Naive thymus-derived CD4-positive, alpha-beta T cell (primary cell): Measurements from ENCODE around the gene MYLK4. TPM values are rescaled to one million over a fixed set of nuclear protein-coding genes. Genes with fewer than 3 reads are reported as not detected.
A peak's percentile ranks its signal among the peaks of the same experiment; 100 is the strongest.

Experiments
- ATAC-seq: fragments of 150-1000 bp; cut with Tn5 transposase; 2 replicates; pipeline ENCODE4 v1.10.0; 2021; ENCODE audit warnings: mild to moderate bottlenecking, moderate library complexity
- CTCF ChIA-PET: fragments of 350-600 bp; sonication (Branson Sonifier 250); formaldehyde crosslinking; loops from one replicate; lab custom pipeline; 2021; ENCODE audit warnings: antibody characterized with exemption; lab: Charles Lee
- POLR2A ChIA-PET: fragments of 350-600 bp; sonication (Branson Sonifier 250); formaldehyde crosslinking; loops from one replicate; lab custom pipeline; 2021; ENCODE audit warnings: antibody characterized with exemption, inconsistent platforms; lab: Charles Lee
- DNase-seq, 9 donors: peaks; one replicate each; pipeline versions ENCODE4 v3.0.0 to v3.0.0-alpha.2; 2020 to 2022; ENCODE audit warnings: mixed read lengths in 1 of 9
- H3K27ac ChIP-seq: one replicate; pipeline ENCODE4 v1.7.0; 2013; ENCODE audit warnings: mild to moderate bottlenecking, low read depth, low read length, moderate library complexity
- H3K27me3 ChIP-seq, 2 donors: one replicate each; pipeline ENCODE4 v1.7.0; 2013; ENCODE audit warnings: low read length in 2 of 2, mild to moderate bottlenecking in 2 of 2, moderate library complexity in 2 of 2; ENCODE audit not compliant: control insufficient read depth in 2 of 2, insufficient read depth in 2 of 2
- H3K36me3 ChIP-seq, 3 experiments: 1 replicate in 2 of 3; 2 replicates in 1 of 3; pipeline ENCODE4 v1.7.0; 2013; ENCODE audit warnings: low read length in 3 of 3, mild to moderate bottlenecking in 3 of 3, moderate library complexity in 1 of 3; ENCODE audit not compliant: insufficient read depth in 3 of 3, control insufficient read depth in 2 of 3
- H3K4me1 ChIP-seq, 2 donors: one replicate each; pipeline ENCODE4 v1.7.0; 2013; ENCODE audit warnings: low read length in 2 of 2, mild to moderate bottlenecking in 2 of 2, moderate library complexity in 1 of 2; ENCODE audit not compliant: control insufficient read depth in 2 of 2, insufficient read depth in 2 of 2
- H3K4me3 ChIP-seq: 2 replicates; pipeline ENCODE4 v1.7.0; 2013; ENCODE audit warnings: mild to moderate bottlenecking, low read length
- H3K9me3 ChIP-seq, 3 experiments: 1 replicate in 2 of 3; 2 replicates in 1 of 3; pipeline ENCODE4 v1.7.0; 2013; ENCODE audit warnings: low read length in 3 of 3; ENCODE audit not compliant: control insufficient read depth in 2 of 3
- H3K27ac Mint-ChIP-seq, 9 donors: one replicate each; pipeline ENCODE4 v1.8.0; 2020 to 2022; ENCODE audit warnings: mixed read lengths in 9 of 9, mild to moderate bottlenecking in 8 of 9, moderate library complexity in 5 of 9, inconsistent platforms in 2 of 9
- H3K27me3 Mint-ChIP-seq, 5 donors: one replicate each; pipeline ENCODE4 v1.8.0; 2021 to 2022; ENCODE audit warnings: mixed read lengths in 5 of 5, mild to moderate bottlenecking in 1 of 5
- H3K36me3 Mint-ChIP-seq, 5 donors: one replicate each; pipeline ENCODE4 v1.8.0; 2020 to 2022; ENCODE audit warnings: mixed read lengths in 5 of 5, mild to moderate bottlenecking in 3 of 5, inconsistent platforms in 1 of 5
- H3K4me1 Mint-ChIP-seq, 7 donors: one replicate each; pipeline ENCODE4 v1.8.0; 2020 to 2022; ENCODE audit warnings: mixed read lengths in 7 of 7, mild to moderate bottlenecking in 3 of 7, inconsistent platforms in 1 of 7
- H3K4me3 Mint-ChIP-seq, 10 donors: one replicate each; pipeline ENCODE4 v1.8.0; 2020 to 2022; ENCODE audit warnings: mild to moderate bottlenecking in 10 of 10, mixed read lengths in 10 of 10, moderate library complexity in 6 of 10, inconsistent platforms in 2 of 10
- H3K9me3 Mint-ChIP-seq, 11 donors: one replicate each; pipeline ENCODE4 v1.8.0; 2020 to 2022; ENCODE audit warnings: mixed read lengths in 11 of 11, mild to moderate bottlenecking in 4 of 11, inconsistent platforms in 1 of 11, moderate library complexity in 1 of 11
- intact Hi-C, 2 donors: fragments of 100-400 bp; cut with micrococcal nuclease; formaldehyde crosslinking; loops; one replicate each; pipeline ENCODE4 v1.15.1; 2023
- polyA plus RNA-seq, 2 donors: library from polyadenylated mRNA; unstranded; fragments of 300-500 nt; fragmentation: Illumina TruSeq; gene quantifications; one replicate each; pipeline ENCODE4 v1.2.3, GENCODE V29; 2021
- total RNA-seq, 6 experiments: library from RNA in 5 of 6; stranded (reverse) in 5 of 6; gene quantifications; 1 replicate in 5 of 6; 2 replicates in 1 of 6; pipeline ENCODE4 v1.2.3 and lab custom pipeline; 2021 to 2026

MYLK4 gene
- total and polyA plus RNA-seq, 7 experiments from 2014 or later, result 0.23 to 1.6 (median 0.34) TPM; not detected in 1

GRCh38 chr6:2753743-2754142 lies 3.0 kb upstream of the MYLK4 start:
- Histone ChIP-seq H3K36me3 (no peaks in the 10 kb centered on the region), H3K27ac (no peak overlapping the region), H3K4me1 (no peaks in the 10 kb centered on the region), H3K4me3 (no peak overlapping the region), H3K9me3 (no peaks in the 10 kb centered on the region), H3K27me3 (no peaks in the 10 kb centered on the region)
- CTCF ChIA-PET, result interaction anchor here (0.6 kb wide), 1 partner anchor 404 kb away, joined by 4 read pairs; no protein-coding TSS in a partner anchor
- DNase-seq (no peak), ATAC-seq (no peak)
- Mint-ChIP-seq H3K36me3 (no peaks in the 10 kb centered on the region), H3K4me1 (peaks cover 0 to 9% (median 3%) of the 10 kb centered on the region in 7 donors), H3K9me3 (no peaks in the 10 kb centered on the region), H3K27ac (no peak overlapping the region), H3K27me3 (peaks cover 19 to 77% (median 24%) of the 10 kb centered on the region in 5 donors), H3K4me3 (no peak overlapping the region)
- intact Hi-C loops, result no loop called here
- POLR2A ChIA-PET, result no interaction called here

GRCh38 chr6:2753110-2753489 lies 2.4 kb upstream of the MYLK4 start:
- ChIA-PET CTCF (interaction anchor here (0.6 kb wide), 1 partner anchor 403 kb away, joined by 4 read pairs; no protein-coding TSS in a partner anchor), POLR2A (no interaction called here)
- DNase-seq, result no peak
- H3K36me3 Mint-ChIP-seq, result no peaks in the 10 kb centered on the region
- intact Hi-C loops, result no loop called here
- Histone ChIP-seq H3K27me3 (no peaks in the 10 kb centered on the region), H3K4me3 (no peak overlapping the region), H3K36me3 (no peaks in the 10 kb centered on the region), H3K4me1 (no peaks in the 10 kb centered on the region), H3K27ac (no peak overlapping the region), H3K9me3 (no peaks in the 10 kb centered on the region)
- no peaks in the 10 kb centered on the region for H3K9me3 Mint-ChIP-seq
- H3K4me3 Mint-ChIP-seq, result no peak overlapping the region
- peaks cover 19 to 81% (median 24%) of the 10 kb centered on the region in 5 donors for H3K27me3 Mint-ChIP-seq
- no peak for ATAC-seq
- no peak overlapping the region for H3K27ac Mint-ChIP-seq
- peaks cover 0 to 9% (median 3%) of the 10 kb centered on the region in 7 donors for H3K4me1 Mint-ChIP-seq

- POLR2A ChIA-PET, result no interaction called here
- CTCF ChIA-PET, result no interaction called here
- Mint-ChIP-seq H3K27me3 (peaks cover 19 to 80% (median 24%) of the 10 kb centered on the region in 5 donors), H3K4me3 (no peak overlapping the region), H3K27ac (no peak overlapping the region), H3K36me3 (no peaks in the 10 kb centered on the region), H3K4me1 (peaks cover 0 to 9% (median 3%) of the 10 kb centered on the region in 7 donors), H3K9me3 (no peaks in the 10 kb centered on the region)
- H3K4me1 ChIP-seq, result no peaks in the 10 kb centered on the region
- H3K27ac ChIP-seq, result no peak overlapping the region
- no peaks in the 10 kb centered on the region for H3K36me3 ChIP-seq
- H3K27me3 ChIP-seq, result no peaks in the 10 kb centered on the region
- no peak overlapping the region for H3K4me3 ChIP-seq
- no peak for ATAC-seq
- intact Hi-C loops, result no loop called here
- H3K9me3 ChIP-seq, result no peaks in the 10 kb centered on the region
- no peak for DNase-seq
These were observed 1.9 kb upstream of the MYLK4 start for GRCh38 chr6:2752477-2753109.

GRCh38 chr6:2751871-2752270 lies 1.1 kb upstream of the MYLK4 start:
- Histone ChIP-seq H3K27me3 (no peaks in the 10 kb centered on the region), H3K36me3 (no peaks in the 10 kb centered on the region), H3K4me1 (no peaks in the 10 kb centered on the region), H3K4me3 (no peak overlapping the region), H3K27ac (no peak overlapping the region), H3K9me3 (no peaks in the 10 kb centered on the region)
- ATAC-seq (no peak), DNase-seq (no peak)
- H3K27ac Mint-ChIP-seq, result no peak overlapping the region
- ChIA-PET CTCF (interaction anchor here (0.7 to 3.9 kb wide), 4 partner anchors 14 to 478 kb away, joined by 3 to 29 read pairs (median 3); no protein-coding TSS in a partner anchor), POLR2A (interaction anchor here (0.7 kb wide), 2 partner anchors 59 to 239 kb away, joined by 3 to 4 read pairs; no protein-coding TSS in a partner anchor)
- peaks cover 19 to 78% (median 24%) of the 10 kb centered on the region in 5 donors for H3K27me3 Mint-ChIP-seq
- H3K4me3 Mint-ChIP-seq, result no peak overlapping the region
- intact Hi-C loops, result loop anchor here in 1 of 2 donors (2.0 kb wide), 1 partner anchor 1155 kb away; no protein-coding TSS in a partner anchor
- no peaks in the 10 kb centered on the region for H3K9me3 Mint-ChIP-seq
- no peaks in the 10 kb centered on the region for H3K36me3 Mint-ChIP-seq
- peaks cover 0 to 9% (median 3%) of the 10 kb centered on the region in 7 donors for H3K4me1 Mint-ChIP-seq

- no peak overlapping the region for H3K27ac Mint-ChIP-seq
- H3K36me3 ChIP-seq, result no peaks in the 10 kb centered on the region
- H3K9me3 ChIP-seq, result no peaks in the 10 kb centered on the region
- H3K27me3 ChIP-seq, result no peaks in the 10 kb centered on the region
- ChIA-PET CTCF (interaction anchor here (0.6 to 3.9 kb wide), 12 partner anchors 8 to 1154 kb away, joined by 3 to 29 read pairs (median 4); no protein-coding TSS in a partner anchor), POLR2A (interaction anchor here (1.8 kb wide), 1 partner anchor 13 kb away, joined by 4 read pairs; no protein-coding TSS in a partner anchor)
- peak; percentile 86 for ATAC-seq
- H3K27me3 Mint-ChIP-seq, result peaks cover 13 to 69% (median 19%) of the 10 kb centered on the region in 5 donors
- H3K4me1 ChIP-seq, result no peaks in the 10 kb centered on the region
- peaks cover 0 to 9% (median 3%) of the 10 kb centered on the region in 7 donors for H3K4me1 Mint-ChIP-seq
- no peaks in the 10 kb centered on the region for H3K9me3 Mint-ChIP-seq
- intact Hi-C loops, result loop anchor here (1.0 to 2.0 kb wide), 4 partner anchors 11 to 1154 kb away; no protein-coding TSS in a partner anchor
- no peak overlapping the region for H3K4me3 ChIP-seq
- H3K27ac ChIP-seq, result no peak overlapping the region
- H3K36me3 Mint-ChIP-seq, result no peaks in the 10 kb centered on the region
- peak; percentile 32 to 71 (median 63) for DNase-seq
- no peak overlapping the region for H3K4me3 Mint-ChIP-seq
These were observed 637 bp downstream of the MYLK4 start for GRCh38 chr6:2749969-2750600.

- ATAC-seq (no peak), DNase-seq (no peak)
- intact Hi-C loops, result no loop called here
- Mint-ChIP-seq H3K9me3 (no peaks in the 10 kb centered on the region), H3K27me3 (peaks cover 10 to 61% (median 15%) of the 10 kb centered on the region in 5 donors), H3K27ac (no peak overlapping the region), H3K4me1 (peaks cover 0 to 9% (median 3%) of the 10 kb centered on the region in 7 donors), H3K36me3 (no peaks in the 10 kb centered on the region), H3K4me3 (no peak overlapping the region)
- H3K9me3 ChIP-seq, result no peaks in the 10 kb centered on the region
- H3K4me3 ChIP-seq, result no peak overlapping the region
- no peak overlapping the region for H3K27ac ChIP-seq
- no peaks in the 10 kb centered on the region for H3K27me3 ChIP-seq
- H3K4me1 ChIP-seq, result no peaks in the 10 kb centered on the region
- no peaks in the 10 kb centered on the region for H3K36me3 ChIP-seq
- ChIA-PET POLR2A (interaction anchor here (0.9 to 1.4 kb wide), 2 partner anchors 11 to 13 kb away, joined by 3 to 4 read pairs; no protein-coding TSS in a partner anchor), CTCF (interaction anchor here (3.9 kb wide), 1 partner anchor 10 kb away, joined by 29 read pairs; no protein-coding TSS in a partner anchor)
These were observed 2.5 kb downstream of the MYLK4 start for GRCh38 chr6:2748183-2748582.
